ENCODE data around the gene RBP5.
"Not testable (repeated sequence)": the region's sequence is repeated elsewhere in the genome, so short reads cannot be mapped to it uniquely, and the experiment has no call there.

The RBP5 gene

DNA sequence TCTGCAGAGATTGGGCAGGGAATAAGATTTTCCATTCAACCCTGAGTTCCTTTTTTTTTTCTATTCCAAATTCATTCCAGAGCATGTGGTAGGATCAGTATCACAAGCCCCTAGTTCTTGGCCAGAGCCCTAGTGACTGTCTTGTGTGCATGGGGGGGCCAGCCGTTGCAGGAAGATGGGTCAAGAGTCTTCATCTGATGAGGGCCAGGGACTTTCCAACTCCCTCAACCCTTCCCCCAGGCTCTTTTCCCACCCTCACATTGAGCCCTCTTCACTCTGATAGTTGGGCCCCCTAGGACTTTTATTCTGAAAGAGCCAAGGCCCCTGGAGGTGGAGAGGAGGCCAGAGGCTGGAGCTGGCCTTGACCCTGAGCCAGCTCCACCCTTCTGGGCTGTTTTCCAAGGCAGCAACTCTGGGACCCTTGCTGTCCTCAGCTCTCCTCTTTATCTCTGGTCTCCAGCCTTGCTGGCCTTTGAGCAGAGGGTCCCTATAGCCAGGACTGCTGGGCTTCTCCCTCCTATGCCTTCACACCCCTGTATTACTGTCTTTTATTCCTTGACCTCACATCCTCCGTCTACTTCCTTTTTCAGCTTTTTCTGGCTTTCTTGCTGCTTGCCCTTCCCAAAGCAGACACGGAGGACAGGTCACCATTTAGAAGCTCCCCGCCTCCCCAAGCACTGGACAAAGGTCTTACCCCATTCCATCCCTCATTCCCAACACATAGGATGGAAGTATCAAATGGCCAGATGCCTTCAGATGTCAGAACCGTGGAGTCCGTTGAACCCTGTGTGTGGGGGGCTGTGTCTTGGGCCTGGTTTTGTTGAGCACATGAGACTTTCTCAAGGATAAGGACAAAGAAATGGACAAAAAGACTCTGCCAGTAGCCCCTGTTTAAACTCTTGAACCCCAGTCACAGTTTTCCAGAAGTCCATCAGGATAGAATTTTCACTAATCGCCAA is 5.6 kb downstream of the RBP5 start:
- peak; percentile 18 for DNase-seq (ENCODE audit: low spot score)

- no peak for DNase-seq (ENCODE audit: low spot score)
Observed at GRCh38 chr12:7121324-7121723, 7.4 kb downstream of the RBP5 start.

DNA sequence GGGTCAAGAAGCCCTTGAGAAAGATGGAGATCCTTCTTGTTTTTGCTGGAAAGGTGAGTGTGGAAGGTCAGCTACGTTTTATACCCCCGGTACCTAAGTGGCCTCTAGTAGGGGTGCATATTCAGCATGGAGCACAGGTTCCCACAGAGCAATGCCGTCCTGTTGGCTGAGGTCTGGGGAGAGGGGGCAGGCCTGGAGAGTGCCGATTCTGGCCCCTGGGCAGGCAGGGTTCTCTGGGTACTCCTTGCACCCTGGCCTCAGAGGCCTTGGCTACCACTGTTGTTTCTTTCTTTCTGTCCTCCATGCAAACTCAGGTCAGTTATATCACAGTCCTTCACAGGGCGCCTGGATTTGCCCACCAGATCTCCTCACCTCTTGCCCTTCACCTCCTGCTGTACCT is 8.5 kb downstream of the RBP5 start:
- DNase-seq (ENCODE audit: low spot score), result no peak

DNA sequence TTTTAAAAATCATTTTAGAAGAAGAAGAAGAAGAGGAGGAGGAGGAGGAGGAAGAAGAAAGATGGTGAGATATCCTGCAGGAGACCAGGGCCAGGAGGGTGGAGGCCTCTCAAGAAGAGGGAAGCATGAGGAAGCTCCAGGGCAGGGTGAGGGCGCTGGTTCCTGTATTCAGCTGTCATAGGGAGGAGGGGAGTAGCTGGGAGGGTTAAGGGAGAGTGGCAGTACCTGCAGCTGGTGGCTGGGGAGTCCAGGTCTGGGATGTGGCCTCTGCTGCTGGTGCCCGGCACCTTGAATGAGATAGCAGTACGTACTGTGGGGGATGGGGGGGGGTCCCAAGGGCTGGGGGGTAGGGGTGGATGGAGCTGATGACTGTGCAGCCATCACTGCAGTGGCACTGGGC is 9.8 kb downstream of the RBP5 start:
- no peak for DNase-seq (ENCODE audit: low spot score)

DNA sequence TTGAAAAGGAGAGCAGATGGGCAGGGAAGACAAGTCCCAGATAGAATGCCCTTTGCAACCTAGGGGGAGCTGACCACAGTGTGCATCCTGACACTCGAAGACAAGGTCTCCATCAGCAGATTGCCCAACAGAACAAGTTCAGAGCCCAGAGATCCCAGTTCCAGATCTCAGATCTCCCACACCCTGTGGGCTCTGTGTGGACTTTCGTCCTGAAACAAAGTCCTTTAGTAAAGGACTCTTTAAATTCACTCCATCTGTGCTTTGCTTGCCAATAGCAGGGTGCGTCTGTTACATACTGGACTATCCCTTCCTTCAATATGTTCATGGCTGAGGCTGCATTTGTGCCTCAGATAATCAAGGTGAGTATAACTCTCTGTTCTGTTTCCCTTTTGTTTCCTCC is 11.0 kb downstream of the RBP5 start:
- DNase-seq (ENCODE audit: low spot score), result no peak

- DNase-seq (ENCODE audit: low spot score), result no peak
Observed at GRCh38 chr12:7116916-7117315, 11.8 kb downstream of the RBP5 start.

GRCh38 chr12:7116196-7116595 is 12.5 kb downstream of the RBP5 start:
- DNase-seq (ENCODE audit: low spot score), result no peak

DNA sequence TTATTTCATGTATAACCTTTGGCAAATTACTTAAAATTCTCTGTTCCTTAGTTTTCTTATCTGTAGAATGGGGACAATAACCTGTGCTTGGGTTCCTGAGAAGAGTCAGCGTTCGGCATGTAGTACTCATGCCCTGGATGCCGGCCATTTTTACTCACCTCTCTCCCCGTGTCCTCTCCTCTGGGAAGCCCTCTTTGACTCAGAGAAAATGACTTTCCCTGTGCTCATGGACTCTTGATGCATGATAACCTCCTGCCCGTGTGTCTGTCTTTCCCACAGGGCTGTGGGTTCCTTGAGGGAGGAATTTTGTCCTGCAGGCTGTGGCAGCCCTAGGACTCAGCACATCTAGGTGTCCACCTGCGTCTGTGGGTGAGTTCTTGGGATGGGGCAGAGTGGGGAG is 13.8 kb downstream of the RBP5 start:
- DNase-seq (ENCODE audit: low spot score), result no peak

- no peak for DNase-seq (ENCODE audit: low spot score)
Observed at GRCh38 chr12:7114008-7114407, 14.7 kb downstream of the RBP5 start.

GRCh38 chr12:7113389-7113871 is 15.3 kb downstream of the RBP5 start:
- peak; percentile 63 for DNase-seq (ENCODE audit: low spot score)

DNA sequence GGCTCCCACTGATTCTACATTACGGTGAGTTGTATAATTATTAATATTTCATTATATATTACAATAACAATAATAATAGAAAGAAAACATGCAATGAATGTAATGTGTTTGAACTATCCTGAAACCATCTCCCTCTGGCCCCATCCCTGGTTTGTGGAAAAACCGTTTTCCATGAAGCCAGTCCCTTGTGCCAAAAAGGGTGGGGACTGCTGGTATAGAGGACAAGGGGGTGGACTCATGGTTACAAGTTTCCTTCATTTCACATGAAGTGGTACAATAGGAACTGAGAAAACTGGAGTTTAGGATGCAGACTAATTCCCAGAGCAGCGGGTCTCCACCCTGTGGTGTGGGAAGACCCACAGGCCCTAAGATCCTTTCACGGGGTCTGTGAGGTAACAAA is 16.6 kb downstream of the RBP5 start:
- DNase-seq (ENCODE audit: low spot score), result no peak

GRCh38 chr12:7110661-7111060 is 18.0 kb downstream of the RBP5 start:
- DNase-seq (ENCODE audit: low spot score), result no peak

DNA sequence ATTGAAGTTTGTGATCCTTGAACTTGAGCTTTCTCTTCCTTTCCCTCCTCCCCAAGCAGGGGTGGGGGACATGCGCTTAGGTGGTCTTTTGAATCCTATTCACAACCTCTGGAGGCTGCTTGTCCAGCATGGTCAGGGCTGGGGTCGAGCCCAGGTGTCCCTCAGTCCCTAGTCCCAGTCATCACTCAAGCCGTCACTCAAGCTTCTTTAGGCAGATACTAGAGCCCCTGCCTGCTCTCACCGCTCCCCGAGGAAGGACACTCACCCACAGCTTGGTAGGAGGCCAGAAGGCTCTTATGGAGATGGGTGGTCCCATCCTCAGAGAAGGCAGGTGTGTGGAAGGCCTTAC is 19.1 kb downstream of the RBP5 start:
- no peak for DNase-seq (ENCODE audit: low spot score)

DNA sequence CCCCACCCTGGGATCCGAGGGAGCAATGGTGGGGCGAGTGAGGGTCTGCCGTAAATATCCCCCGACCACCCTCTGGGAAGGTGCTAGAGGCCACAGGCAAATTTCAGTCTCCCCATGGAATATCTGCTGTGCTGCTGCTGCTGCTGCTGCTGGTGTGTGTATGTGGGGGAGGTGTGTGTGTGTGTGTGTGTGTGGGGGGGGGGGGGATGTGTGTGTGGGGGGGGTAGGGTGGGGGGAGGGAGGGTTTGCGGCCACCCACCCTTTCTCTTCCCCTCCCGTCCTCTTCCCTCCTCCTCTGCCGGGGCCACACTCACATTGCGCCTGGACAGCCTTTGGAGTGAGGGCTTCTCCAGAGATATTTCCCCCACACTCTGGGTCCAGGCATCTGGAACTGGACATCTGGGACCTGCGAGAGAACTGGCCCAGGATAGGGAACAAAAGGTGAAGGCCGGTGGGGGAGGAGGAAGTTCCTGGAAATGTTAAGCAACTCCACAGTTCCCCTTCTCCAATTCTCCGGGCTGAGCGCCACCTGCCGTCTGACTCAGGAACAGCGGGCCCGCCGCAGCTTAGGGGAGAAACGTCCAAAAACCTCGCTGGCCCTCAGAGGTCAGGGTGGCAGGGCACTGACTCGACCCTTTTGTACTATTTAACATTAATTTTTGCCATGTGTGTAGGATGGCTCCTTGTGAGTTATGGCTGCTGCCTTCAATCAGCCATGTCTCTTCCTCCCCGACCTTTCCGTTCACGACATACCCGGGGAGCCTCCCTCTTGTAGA is 19.7 kb downstream of the RBP5 start, which contains the start of gene C1RL:
Gene C1RL (minus strand): TSS at position 419 of the 776 bp plus-strand sequence. CDS start 34 bp downstream, at position 385.
- DNase-seq (ENCODE audit: low spot score), result peak; percentile 77

- DNase-seq (ENCODE audit: low spot score), result peak; percentile 15
Observed at GRCh38 chr12:7108003-7108795, 20.5 kb downstream of the RBP5 start.

DNA sequence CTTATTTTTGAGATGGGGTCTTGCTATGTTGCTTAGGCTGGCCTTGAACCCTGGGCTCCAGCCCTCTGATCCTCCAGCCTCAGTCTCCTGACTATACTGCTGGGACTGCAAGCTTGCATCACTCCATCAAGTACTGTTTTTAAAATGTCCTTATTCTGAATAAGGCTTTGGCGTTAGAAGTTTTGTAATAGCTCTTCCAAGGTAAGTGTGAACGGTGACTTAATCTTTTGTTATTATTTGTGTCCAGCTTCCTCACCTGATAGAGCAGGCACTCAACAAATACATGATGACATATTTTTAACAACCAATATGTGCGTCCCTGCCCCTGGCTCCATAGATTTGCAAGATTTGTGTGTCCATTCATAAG is 21.1 kb downstream of the RBP5 start:
- no peak for DNase-seq (ENCODE audit: low spot score)

DNA sequence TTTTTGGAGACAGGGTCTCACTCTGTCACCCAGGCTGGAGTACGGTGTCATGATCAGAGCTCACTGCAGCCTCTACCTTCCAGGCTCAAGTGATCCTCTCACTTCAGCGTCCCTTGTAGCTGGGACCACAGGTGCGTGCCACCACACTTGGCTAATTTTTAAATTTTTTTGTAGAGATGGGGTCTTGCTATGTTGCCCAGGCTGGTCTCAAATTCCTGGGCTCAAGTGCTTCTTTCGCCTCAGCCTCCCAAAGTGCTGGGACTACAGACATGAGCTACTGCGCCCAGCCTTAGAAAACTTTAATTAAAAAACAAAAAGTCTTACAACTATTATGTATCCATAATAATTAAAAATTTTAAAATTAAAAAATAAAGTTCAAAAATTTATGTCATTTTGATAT is 21.5 kb downstream of the RBP5 start:
- not testable (repeated sequence) for DNase-seq (ENCODE audit: low spot score)

DNA sequence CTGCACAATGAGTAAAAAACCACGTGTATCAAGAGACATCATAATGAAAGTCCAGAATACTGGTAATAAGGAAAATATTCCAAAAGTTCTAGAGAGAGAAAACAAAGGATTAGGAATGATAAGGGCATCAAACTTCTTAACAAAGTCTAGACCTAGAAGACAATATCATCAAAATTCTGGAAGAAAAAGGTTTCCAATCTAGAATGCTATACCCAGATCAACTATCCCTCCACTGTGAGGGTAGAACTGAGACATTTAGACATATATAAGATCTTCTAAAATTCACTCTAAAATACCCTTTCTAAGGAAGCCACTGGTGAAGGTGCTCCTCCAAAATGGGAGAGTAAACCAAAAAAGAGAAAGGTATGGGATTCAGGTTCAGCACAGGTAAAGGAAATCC is 22.6 kb downstream of the RBP5 start:
- DNase-seq (ENCODE audit: low spot score), result no peak

GRCh38 chr12:7103837-7104584 is 24.7 kb downstream of the RBP5 start:
- no peak for DNase-seq (ENCODE audit: low spot score)

- DNase-seq (ENCODE audit: low spot score), result no peak
Observed at GRCh38 chr12:7102582-7102981, 26.1 kb downstream of the RBP5 start.

GRCh38 chr12:7101694-7102131 is 27.0 kb downstream of the RBP5 start:
- DNase-seq (ENCODE audit: low spot score), result no peak
